ENCODE measurements around the gene ZBTB24. TPM values are rescaled to one million over a fixed set of nuclear protein-coding genes. Genes with fewer than 3 reads are reported as not detected.

ZBTB24 gene
- total RNA-seq, 1 donor from 2014 or later = 9.9 TPM

DNA sequence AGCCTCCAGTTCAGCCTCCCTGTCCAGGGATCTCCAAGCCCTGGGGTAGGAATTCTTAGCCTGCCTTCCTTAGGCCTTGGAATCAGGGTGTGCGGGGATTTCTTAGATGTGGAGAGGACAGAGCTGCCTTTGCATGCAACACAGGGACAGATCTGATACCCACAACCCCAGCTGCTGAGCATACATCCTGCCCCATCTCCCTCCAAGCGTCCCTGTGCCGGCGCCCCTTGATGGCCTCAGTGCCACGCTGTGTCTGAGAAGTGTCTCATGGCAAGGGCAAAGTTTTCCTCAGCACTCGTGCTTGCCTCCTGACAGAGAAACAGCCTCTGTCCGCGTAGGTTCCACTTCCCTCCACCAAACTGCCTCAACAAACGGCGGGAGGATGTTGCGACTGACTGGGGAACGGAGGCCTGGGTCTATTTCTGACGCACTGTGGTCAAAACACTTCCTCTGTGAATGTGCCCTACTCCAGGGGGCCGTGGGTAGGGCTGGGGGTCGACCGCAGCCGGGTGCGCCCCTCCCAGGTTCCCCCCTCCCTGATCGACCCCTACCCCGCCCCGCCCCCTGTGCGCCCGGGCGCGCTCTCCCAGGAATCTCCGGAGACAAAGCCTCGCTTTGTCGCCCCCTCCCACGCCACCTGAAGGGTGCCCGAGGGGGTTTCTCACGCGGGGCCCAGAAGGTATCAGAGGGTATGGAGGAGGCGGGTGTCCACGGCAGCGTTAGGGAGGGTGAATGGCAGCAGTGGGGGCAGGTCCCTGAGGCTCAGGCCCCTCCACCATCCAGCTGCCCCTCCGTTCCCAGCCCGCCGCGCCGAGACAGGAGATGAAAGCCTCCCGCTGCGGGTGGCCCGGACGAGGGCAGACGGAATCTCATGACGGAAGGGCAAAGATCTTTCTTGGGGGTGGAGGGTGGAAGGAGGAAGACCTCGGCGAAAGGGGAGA, 28.3 kb downstream of the ZBTB24 start:
- ATAC-seq (peak; percentile 42), DNase-seq (ENCODE audit: low spot score) (peak; percentile 78)
- intact Hi-C loops (cut with DNase I) = no loop called here

DNA sequence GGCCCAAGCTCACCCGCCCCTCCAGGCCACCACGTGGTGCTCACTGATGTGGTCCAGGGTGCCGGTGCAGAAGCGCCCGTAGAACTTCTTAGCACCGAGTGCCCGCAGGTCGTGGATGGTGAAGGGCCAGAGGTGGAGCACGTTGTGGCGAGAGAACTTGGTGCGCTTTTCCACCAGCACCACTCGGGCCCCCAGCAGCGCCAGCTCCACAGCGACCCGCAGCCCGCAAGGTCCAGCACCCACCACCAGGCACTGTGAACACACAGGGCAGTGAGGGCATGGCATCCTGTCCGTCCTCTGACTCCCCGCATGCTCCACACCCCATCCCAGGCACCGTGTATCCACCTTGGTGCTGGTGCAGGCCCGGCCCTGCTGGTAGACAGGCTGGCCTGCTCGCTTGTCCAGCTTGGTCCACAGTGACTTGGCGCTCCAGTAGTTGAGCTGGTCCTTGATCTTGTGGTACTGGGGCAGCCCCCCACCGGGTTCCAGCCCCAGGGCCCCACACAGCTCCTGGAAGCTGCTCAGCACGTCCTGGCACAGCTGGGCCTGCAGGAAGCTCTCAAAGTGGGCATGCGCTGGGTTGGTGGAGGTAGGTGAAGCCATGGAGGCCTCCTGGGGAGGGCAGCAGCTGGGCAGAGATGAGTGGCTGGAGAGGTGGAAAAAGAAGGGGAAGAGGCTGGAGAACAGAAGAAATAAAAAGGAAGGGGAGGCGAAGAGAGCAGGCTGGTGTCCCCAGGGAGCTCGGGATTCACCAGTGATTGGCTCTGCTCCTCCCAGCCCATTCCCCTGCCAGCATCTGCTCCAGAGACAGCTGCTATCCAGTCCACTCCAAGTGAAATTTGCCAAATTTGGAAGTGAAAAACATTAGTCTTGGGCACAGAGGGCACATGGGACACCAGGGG, 29.2 kb downstream of the ZBTB24 start:
- ATAC-seq = peak; percentile 14

DNA sequence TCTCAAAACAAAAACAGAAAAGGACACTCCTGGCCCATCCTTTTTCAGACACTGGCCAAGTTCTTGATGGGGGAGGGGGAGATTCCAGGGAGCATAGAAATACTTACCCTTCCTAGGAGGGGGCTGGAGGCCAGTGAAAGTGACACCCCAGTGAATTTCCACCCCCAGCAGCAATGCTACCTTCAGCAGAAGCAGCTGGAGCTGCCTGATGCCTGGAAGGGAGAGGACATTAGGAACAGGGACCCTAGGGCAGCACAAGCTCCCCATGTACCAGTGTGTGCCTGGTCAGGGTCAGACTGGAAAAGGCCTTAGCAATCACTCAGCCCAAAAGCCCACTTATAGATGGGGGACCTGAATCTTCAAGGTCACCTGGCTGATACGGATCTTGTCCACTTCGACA, 29.9 kb downstream of the ZBTB24 start:
- DNase-seq (ENCODE audit: low spot score) (no peak), ATAC-seq (no peak)
- intact Hi-C loops (cut with DNase I) = no loop called here

More for the DNA sequence above, 29.2 kb downstream of the ZBTB24 start:
- intact Hi-C loops (cut with DNase I) = no loop called here
- DNase-seq (ENCODE audit: low spot score) = no peak

DNA sequence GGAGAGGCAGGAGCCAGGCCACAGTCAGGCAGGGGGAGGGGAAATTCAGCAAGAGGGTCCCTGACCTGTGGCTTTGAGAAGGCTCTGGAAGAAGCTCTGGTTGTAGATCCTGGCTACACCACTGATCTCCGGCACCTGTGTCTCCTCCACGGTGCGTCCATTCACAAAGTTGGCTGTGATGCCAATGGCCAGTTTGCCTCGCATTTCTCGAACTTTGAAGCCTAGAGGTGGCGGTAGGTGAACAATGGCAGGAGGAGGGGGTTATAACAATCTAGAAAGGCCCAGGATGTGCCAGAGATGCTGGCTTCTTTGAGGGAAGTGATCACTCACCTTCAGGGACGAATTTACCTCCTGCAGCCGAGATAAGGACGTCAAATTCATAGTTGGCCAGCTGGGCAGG, 30.8 kb downstream of the ZBTB24 start:
- DNase-seq (ENCODE audit: low spot score) (no peak), ATAC-seq (no peak)
- intact Hi-C loops (cut with DNase I) = no loop called here

DNA sequence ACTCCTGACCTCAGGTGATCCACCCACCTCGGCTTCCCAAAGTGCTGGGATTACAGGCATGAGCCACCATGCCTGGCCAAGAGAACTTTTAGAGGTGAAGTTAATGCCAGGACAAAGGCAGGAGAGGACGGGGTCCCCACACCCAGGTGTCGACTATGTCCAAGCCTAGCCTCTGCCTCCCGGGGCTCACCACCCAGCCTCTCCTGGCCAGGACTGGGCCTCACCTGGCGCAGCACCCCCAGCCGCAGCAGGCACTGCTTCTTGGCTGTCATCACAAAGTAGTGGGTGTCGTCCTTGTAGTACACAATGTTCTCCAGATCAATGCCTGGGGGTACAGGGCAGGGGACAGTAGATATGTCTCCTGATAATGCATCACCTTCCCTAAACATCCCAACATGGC, 31.6 kb downstream of the ZBTB24 start:
- intact Hi-C loops (cut with DNase I) = no loop called here
- DNase-seq (ENCODE audit: low spot score) (no peak), ATAC-seq (no peak)

DNA sequence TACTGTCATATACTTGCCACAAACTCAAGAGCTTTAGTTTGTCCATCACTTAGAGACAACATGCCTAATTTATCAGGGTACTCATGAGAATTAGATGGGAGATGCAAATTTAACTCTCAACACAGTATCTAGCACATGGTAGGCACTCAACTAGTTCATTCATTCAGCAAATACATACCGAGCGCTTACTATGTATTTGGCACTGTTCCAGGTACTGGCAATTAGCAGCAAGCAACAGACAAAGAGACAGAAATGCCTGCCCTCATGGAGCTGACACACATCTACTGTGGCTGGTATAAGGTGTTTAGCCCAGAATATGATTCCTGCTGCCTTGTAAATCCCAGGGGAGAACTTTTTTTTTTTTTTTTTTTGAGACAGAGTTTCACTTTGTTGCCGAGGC, 32.2 kb downstream of the ZBTB24 start:
- no peak for ATAC-seq
- intact Hi-C loops (cut with DNase I) = no loop called here
- DNase-seq (ENCODE audit: low spot score) = no peak

DNA sequence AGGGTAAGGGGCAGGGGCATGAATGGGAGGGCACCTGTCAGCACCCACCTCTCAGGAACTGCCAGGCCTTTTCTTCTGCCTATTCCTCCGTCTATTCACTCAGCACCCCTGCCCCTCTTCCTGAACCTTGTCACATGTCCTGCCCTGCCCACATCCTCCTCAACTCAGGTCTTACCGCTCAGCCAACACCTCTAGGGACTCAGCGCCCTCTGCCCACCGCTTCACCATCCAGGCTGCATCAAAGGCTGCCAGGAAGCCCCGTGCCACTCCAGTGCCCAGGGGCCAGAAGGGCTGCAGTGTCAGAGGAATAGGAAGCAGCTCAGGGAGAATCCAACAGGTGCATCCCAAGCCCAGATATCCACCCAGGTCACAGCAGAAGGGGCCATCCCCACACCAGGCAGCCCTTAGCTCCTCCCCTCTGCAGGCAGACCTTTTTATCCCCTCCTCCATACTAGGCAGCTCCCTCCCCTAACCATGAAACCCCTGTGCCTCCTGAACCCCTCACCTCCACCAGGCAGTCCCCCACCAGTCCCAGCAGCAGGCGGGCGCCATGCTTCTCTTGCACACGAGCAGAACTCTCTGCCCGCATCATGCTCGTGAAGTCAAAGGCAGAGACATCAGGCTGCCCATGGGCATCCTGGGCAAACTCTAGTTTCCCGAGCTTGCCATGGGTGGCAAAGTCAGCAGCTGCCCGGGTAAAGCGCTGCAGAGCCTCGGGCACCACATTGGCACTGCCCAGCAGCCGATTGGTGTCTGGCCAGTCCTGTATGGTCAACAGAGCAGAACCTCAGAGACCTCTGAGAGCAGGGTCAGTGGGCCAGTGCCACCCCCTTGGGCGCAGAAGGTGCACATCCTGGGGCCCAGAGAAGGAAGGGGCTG, 33.0 kb downstream of the ZBTB24 start:
- intact Hi-C loops (cut with DNase I) = no loop called here
- DNase-seq (ENCODE audit: low spot score) (no peak), ATAC-seq (no peak)

DNA sequence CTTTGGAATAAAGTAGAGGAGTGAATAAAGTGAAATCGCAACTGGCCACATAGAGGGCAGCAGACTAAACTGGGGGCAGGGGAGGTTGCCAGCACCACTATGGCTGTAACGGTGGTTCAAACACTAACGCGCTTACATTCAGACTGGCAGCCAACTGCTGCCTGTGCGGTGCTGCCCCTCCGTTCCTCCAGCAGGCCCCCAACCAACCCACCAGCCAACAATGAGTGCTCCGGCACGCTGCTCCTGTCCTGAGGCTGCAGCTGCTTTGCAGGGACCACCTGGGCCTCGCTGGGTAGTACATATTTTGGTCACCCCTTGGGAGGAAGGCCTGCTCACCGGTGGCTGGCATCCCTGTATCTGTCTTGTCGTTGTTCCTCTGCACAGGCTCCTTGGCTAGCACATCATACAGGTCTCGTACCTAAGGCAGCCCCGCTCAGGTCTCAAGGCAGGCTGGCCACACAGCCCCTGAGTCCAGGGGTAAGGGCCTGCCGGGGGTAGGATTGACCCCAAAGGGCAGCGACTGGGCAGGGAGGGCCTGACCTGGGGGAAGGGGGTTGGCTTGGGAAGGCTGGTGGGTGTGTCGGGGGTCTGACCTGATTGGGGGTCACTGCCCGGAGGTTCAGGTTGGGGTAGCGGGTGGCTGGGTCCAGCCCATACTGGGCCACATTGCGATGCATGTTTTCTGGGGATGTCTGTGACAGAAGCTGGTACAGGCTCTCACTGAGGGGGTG, 33.8 kb downstream of the ZBTB24 start:
- intact Hi-C loops (cut with DNase I) = no loop called here
- ATAC-seq (no peak), DNase-seq (ENCODE audit: low spot score) (no peak)

DNA sequence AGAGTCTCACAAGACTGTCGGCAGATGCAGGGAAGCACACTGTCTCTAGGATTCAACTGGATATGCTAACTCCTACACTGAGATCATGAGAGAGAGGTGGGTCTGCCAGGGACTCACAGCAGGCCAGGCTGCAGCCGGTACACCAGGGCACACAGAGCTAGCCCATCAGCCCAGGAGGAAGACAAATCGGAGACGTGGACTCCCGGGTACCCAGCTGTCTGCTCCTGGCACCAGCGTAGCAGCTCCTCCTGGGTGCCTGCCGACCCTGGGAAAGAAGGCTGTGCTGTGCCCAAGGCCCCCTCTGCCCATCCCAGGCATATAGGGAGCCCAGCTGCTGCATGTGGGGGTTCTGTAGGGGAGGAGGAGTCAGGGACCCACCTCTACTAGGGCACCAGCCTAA, 34.4 kb downstream of the ZBTB24 start:
- intact Hi-C loops (cut with DNase I) = no loop called here
- ATAC-seq (no peak), DNase-seq (ENCODE audit: low spot score) (no peak)

DNA sequence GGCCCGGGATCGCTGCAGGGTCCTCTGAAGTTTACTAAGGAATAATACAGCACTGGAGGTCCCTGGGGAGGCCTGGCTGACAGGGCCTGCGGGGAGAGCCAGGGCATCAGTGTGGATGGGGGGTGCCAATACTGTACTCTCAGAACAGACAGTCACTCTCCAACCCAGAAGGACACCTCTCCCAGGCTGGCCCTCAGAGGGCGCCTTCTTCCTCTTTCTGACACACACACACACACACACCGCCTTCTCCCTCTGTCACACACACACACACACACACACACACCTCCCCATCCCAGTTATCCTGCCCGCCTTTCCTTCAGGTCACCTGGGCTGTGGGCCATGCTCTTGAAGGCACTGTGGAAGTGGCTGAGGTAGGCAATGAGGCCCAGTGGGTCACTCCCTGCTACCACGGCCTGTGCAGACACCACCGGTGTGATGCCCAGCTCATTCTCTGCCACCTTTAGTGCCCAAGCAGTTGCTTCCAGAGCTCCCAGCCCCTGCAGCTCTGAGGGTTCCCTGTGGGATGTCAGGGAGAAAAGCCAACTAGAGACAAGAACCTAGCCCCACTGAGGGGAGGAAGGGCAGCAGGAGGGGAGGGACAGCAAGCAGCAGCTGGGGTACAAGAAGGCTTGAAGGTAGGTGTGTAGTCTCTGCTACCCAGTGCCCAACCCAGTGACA, 35.0 kb downstream of the ZBTB24 start:
- intact Hi-C loops (cut with DNase I) = no loop called here
- DNase-seq (ENCODE audit: low spot score) (no peak), ATAC-seq (no peak)

DNA sequence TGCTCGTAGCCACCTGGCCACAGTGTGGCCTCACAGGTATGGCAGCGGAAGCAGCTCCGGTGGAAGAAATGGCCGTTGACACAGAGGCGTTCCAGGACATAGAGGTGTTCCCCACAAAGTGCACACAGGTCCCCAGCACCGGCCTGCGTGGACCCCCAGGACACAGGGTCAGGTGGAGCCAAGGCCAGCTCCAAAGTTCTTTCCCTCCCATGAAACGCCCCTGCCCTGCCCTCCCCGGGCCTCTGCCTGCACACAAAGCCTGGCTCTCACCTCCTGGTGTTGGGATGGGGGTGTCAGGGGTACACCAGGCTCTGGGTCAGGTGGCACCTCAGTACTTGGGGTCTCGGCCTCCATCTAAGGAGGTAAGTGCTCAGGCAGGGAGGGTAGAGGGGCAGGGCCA, 35.9 kb downstream of the ZBTB24 start:
- ATAC-seq (no peak), DNase-seq (ENCODE audit: low spot score) (no peak)
- intact Hi-C loops (cut with DNase I) = no loop called here

DNA sequence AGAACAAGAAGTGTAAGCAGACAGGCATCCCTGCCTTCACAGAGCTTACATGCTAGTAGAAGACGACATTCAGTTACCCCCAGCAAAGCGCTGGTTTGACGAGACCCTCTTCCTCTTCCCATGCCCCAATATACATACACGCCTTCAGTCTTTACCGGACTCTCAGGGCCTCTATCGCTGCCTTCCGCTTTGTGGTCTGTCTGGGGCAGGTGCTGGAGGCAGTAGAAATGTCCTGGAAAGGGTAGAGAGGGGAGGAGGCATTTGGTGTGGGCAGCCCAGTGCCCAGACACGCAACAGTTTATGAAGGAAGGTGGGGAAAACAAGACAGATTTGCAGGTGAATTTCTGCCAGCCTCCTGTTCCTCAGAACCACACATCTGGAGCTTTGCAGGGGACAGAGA, 36.5 kb downstream of the ZBTB24 start:
- intact Hi-C loops (cut with DNase I) = no loop called here
- no peak for DNase-seq (ENCODE audit: low spot score)
- ATAC-seq = no peak

DNA sequence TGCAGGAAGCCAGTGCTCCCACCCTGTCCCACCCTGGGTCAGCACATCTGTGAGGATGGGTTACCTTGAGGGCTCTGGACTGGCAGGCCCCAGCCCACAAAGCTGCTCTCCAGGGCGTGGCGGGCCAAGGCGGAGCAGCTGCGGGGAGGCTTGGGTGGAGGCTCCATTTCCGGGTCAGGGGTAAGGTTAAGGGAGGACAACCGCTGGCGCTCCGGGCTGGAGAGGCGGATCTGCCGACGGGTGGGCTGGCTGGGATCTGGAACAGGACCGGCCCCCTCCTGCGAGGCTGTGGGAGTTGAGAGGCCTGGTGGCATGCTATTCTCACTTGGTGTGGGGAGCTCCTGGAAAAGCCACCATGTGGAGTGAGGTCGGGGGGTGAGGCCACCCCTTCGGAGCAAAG, 36.9 kb downstream of the ZBTB24 start:
- intact Hi-C loops (cut with DNase I) = no loop called here
- ATAC-seq (no peak), DNase-seq (ENCODE audit: low spot score) (no peak)

DNA sequence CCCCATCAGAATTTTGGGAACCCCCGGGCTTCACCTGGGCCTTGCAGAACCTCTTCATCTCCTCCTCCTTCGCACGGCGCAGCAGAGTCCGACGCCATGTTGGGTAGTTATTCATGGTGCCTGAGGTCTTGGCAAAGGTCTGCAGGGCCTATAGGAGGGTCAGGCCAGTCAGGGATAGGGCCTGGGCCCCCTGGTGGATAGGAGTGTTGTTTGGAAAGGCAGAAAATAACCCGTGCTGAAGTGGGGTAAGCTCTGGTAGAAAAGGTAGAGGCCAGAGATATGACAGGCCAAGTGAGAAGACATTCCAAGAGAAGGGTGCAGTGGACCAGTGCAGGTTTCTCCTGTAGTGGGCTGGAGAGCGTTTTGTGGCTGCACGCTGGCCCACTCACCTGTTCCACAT, 37.6 kb downstream of the ZBTB24 start:
- DNase-seq (ENCODE audit: low spot score) (no peak), ATAC-seq (no peak)
- intact Hi-C loops (cut with DNase I) = no loop called here

DNA sequence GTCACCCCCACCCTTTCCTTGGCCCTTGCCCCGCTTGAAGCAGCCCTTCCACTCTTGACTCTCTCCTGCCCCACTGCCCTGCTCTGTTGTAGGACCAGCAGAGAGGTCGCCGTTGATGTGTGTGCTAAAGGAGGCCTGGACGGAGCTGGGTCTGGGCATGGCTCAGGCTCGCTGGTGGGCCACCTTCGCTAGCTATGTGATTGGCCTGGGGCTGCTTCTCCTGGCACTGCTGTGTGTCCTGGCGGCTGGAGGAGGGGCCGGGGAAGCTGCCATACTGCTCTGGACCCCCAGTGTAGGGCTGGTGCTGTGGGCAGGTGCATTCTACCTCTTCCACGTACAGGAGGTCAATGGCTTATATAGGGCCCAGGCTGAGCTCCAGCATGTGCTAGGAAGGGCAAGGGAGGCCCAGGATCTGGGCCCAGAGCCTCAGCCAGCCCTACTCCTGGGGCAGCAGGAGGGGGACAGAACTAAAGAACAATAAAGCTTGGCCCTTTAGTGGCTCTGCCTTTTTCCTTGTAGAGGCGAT, 39.5 kb downstream of the ZBTB24 start:
- intact Hi-C loops (cut with DNase I) = no loop called here
- ATAC-seq = no peak
- no peak for DNase-seq (ENCODE audit: low spot score)

DNA sequence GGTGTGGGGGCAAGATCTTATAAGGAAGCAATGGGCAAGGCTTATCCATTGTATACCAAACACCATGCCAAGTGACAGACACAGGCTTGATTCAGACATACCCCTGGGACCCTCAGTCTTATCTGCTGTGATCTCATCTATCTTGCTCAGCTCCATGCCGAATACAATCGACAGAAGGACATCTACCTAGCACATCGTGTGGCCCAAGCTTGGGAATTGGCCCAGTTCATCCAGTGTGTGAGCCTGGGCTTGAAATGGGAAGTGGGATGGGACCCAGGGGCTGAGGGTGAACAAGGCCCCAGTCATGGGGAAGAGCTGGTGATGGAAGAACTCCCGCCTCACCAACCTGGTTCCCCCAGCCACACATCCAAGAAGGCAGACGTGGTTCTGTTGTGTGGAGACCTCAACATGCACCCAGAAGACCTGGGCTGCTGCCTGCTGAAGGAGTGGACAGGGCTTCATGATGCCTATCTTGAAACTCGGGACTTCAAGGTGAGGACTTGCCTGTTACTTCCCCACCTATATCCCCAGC, 40.6 kb downstream of the ZBTB24 start:
- intact Hi-C loops (cut with DNase I) = no loop called here
- DNase-seq (ENCODE audit: low spot score) (no peak), ATAC-seq (no peak)

DNA sequence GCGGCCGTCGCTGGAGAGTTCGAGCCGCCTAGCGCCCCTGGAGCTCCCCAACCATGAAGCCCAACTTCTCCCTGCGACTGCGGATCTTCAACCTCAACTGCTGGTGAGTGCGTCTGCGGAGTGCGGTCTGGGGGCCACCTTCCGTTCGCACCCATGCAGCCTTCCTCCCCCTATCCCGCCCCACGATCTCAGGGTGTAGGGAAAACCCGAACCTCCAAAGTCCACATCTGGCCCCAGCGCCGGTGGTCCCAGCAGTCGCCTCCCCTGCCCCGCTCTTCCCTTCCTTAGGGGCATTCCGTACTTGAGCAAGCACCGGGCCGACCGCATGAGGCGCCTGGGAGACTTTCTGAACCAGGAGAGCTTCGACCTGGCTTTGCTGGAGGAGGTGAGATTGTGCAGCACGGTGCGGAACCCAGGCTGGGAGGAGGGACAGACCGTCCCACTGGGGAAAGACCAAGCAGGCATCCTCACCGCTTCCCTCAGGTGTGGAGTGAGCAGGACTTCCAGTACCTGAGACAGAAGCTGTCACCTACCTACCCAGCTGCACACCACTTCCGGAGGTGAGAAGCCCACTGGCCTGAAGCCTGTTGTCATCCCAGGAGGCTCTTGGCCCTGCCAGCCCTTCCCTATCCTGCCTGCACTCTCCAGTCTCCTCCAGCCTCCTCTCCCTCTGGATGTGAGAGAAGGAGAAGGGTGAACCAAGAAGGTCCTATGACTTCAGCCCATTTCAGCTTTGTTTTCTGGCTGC, 41.8 kb downstream of the ZBTB24 start:
- intact Hi-C loops (cut with DNase I) = no loop called here
- ATAC-seq (peak; percentile 54), DNase-seq (ENCODE audit: low spot score) (no peak)
